Calu3 (cell line): Measurements from ENCODE around the gene BMPER. TPM values are rescaled to one million over a fixed set of nuclear protein-coding genes. Genes with fewer than 3 reads are reported as not detected.

ENCODE experiments used
- BruUV-seq: library from RNA; stranded (reverse); fragments of 400-500 nt; replicated peaks from 2 replicates; lab custom pipeline; 2021; lab: Mats Ljungman, UMichigan
- CTCF ChIA-PET: fragments of 300-600 bp; sonication (Branson Sonifier 250); formaldehyde crosslinking; loops from one replicate; lab custom pipeline; 2022; ENCODE audit warnings: antibody characterized with exemption; lab: Charles Lee
- DNase-seq: peaks from one replicate; pipeline ENCODE4 v3.0.0; 2022
- H3K27ac Mint-ChIP-seq: one replicate; pipeline ENCODE4 v1.8.0; 2022; ENCODE audit warnings: mixed read lengths; ENCODE audit not compliant: unreplicated experiment
- H3K27me3 Mint-ChIP-seq: one replicate; pipeline ENCODE4 v1.8.0; 2022; ENCODE audit warnings: mixed read lengths; ENCODE audit not compliant: unreplicated experiment
- H3K36me3 Mint-ChIP-seq: one replicate; pipeline ENCODE4 v1.8.0; 2022; ENCODE audit warnings: mild to moderate bottlenecking, moderate library complexity, mixed read lengths; ENCODE audit not compliant: insufficient read depth, unreplicated experiment
- H3K4me1 Mint-ChIP-seq: one replicate; pipeline ENCODE4 v1.8.0; 2022; ENCODE audit warnings: mild to moderate bottlenecking, low read depth, mixed read lengths; ENCODE audit not compliant: unreplicated experiment
- H3K4me3 Mint-ChIP-seq: one replicate; pipeline ENCODE4 v1.8.0; 2022; ENCODE audit warnings: mild to moderate bottlenecking, low read depth, moderate library complexity, mixed read lengths; ENCODE audit not compliant: unreplicated experiment
- H3K9me3 Mint-ChIP-seq: one replicate; pipeline ENCODE4 v1.8.0; 2022; ENCODE audit warnings: low read depth, mixed read lengths; ENCODE audit not compliant: unreplicated experiment
- CTCF ChIP-seq: fragments of 200-600 bp; IDR thresholded peaks from one replicate; pipeline ENCODE4 v1.8.0; 2022; ENCODE audit warnings: antibody characterized with exemption; ENCODE audit not compliant: unreplicated experiment
- intact Hi-C: fragments of 100-400 bp; cut with micrococcal nuclease; formaldehyde crosslinking; loops from one replicate; pipeline ENCODE4 v1.10.0; 2022; ENCODE audit not compliant: unreplicated experiment
- total RNA-seq: library from RNA; stranded (reverse); gene quantifications from 2 replicates; pipeline ENCODE4 v1.2.3, GENCODE V29; 2022

BMPER gene
- total RNA-seq, 1 experiment from 2014 or later, result not detected

- CTCF ChIA-PET, result interaction anchor here (1.0 kb wide), 1 partner anchor 19 kb away, joined by 3 read pairs; no protein-coding TSS in a partner anchor
- Mint-ChIP-seq H3K9me3 (no peaks in the 10 kb centered on the region), H3K27me3 (peaks cover 65% of the 10 kb centered on the region), H3K36me3 (no peaks in the 10 kb centered on the region), H3K4me1 (no peaks in the 10 kb centered on the region), H3K4me3 (no peak overlapping the region), H3K27ac (no peak overlapping the region)
- no TSS peak for BruUV-seq
- DNase-seq, result no peak
- intact Hi-C loops, result no loop called here
- TF ChIP-seq CTCF, result no peak
Observed at GRCh38 chr7:33873981-33874750, 31.2 kb upstream of the BMPER start.

GRCh38 chr7:33874943-33875342 lies 30.4 kb upstream of the BMPER start:
- Mint-ChIP-seq H3K27me3 (peaks cover 65% of the 10 kb centered on the region), H3K4me1 (no peaks in the 10 kb centered on the region), H3K27ac (no peak overlapping the region), H3K9me3 (no peaks in the 10 kb centered on the region), H3K36me3 (no peaks in the 10 kb centered on the region), H3K4me3 (no peak overlapping the region)
- DNase-seq, result no peak
- intact Hi-C loops, result no loop called here
- TF ChIP-seq CTCF, result no peak
- BruUV-seq, result no TSS peak
- CTCF ChIA-PET, result interaction anchor here (1.0 to 1.5 kb wide), 2 partner anchors 13 to 18 kb away, joined by 3 read pairs; no protein-coding TSS in a partner anchor

GRCh38 chr7:33876596-33877274 lies 28.6 kb upstream of the BMPER start:
- intact Hi-C loops, result no loop called here
- Mint-ChIP-seq H3K9me3 (no peaks in the 10 kb centered on the region), H3K36me3 (no peaks in the 10 kb centered on the region), H3K27me3 (peaks cover 76% of the 10 kb centered on the region), H3K4me3 (no peak overlapping the region), H3K4me1 (no peaks in the 10 kb centered on the region), H3K27ac (no peak overlapping the region)
- TF ChIP-seq CTCF, result no peak
- CTCF ChIA-PET, result interaction anchor here (1.5 kb wide), 1 partner anchor 11 kb away, joined by 3 read pairs; no protein-coding TSS in a partner anchor
- no TSS peak for BruUV-seq
- no peak for DNase-seq

- Mint-ChIP-seq H3K9me3 (no peaks in the 10 kb centered on the region), H3K36me3 (no peaks in the 10 kb centered on the region), H3K27ac (no peak overlapping the region), H3K4me3 (no peak overlapping the region), H3K4me1 (no peaks in the 10 kb centered on the region), H3K27me3 (peaks cover 85% of the 10 kb centered on the region)
- intact Hi-C loops, result no loop called here
- CTCF ChIA-PET, result no interaction called here
- no peak for TF ChIP-seq CTCF
- BruUV-seq, result no TSS peak
- DNase-seq, result no peak
Observed at GRCh38 chr7:33880787-33881186, 24.6 kb upstream of the BMPER start.
